Immature natural killer cell (primary cell): Measurements from ENCODE around the gene MPHOSPH8. TPM values are rescaled to one million over a fixed set of nuclear protein-coding genes. Genes with fewer than 3 reads are reported as not detected.

ENCODE experiments used
- DNase-seq, 3 donors: peaks; one replicate each; pipeline ENCODE4 v3.0.0; 2022; ENCODE audit warnings: mixed read lengths in 1 of 3
- H3K27ac Mint-ChIP-seq, 6 donors: one replicate each; pipeline ENCODE4 v1.8.0; 2020; ENCODE audit warnings: mixed read lengths in 6 of 6, mild to moderate bottlenecking in 5 of 6, inconsistent platforms in 4 of 6, moderate library complexity in 3 of 6
- H3K27me3 Mint-ChIP-seq, 3 donors: one replicate each; pipeline ENCODE4 v1.8.0; 2020 to 2021; ENCODE audit warnings: low read depth in 3 of 3, mild to moderate bottlenecking in 3 of 3, mixed read lengths in 3 of 3, moderate library complexity in 3 of 3, inconsistent platforms in 1 of 3
- H3K36me3 Mint-ChIP-seq, 3 donors: one replicate each; pipeline ENCODE4 v1.8.0; 2020; ENCODE audit warnings: mixed read lengths in 3 of 3, inconsistent platforms in 2 of 3, mild to moderate bottlenecking in 2 of 3
- H3K4me1 Mint-ChIP-seq, 2 donors: one replicate each; pipeline ENCODE4 v1.8.0; 2020; ENCODE audit warnings: inconsistent platforms in 2 of 2, mild to moderate bottlenecking in 2 of 2, mixed read lengths in 2 of 2, moderate library complexity in 1 of 2
- H3K4me3 Mint-ChIP-seq, 5 donors: one replicate each; pipeline ENCODE4 v1.8.0; 2020; ENCODE audit warnings: mild to moderate bottlenecking in 5 of 5, mixed read lengths in 5 of 5, inconsistent platforms in 3 of 5, moderate library complexity in 3 of 5
- H3K9me3 Mint-ChIP-seq, 6 donors: one replicate each; pipeline ENCODE4 v1.8.0; 2020; ENCODE audit warnings: mild to moderate bottlenecking in 6 of 6, mixed read lengths in 6 of 6, inconsistent platforms in 4 of 6, moderate library complexity in 3 of 6
- polyA plus RNA-seq, 3 donors: library from polyadenylated mRNA; unstranded; fragments of 300-500 nt; fragmentation: Illumina TruSeq; gene quantifications; one replicate each; pipeline ENCODE4 v1.2.3, GENCODE V29; 2021

The MPHOSPH8 gene
- 10 to 100 TPM in 1 of 3 donors, 1 to 10 TPM in 2; 3.9 to 20.5 (median 7.2) TPM for polyA plus RNA-seq

GRCh38 chr13:19633479-19634255 lies at the start of gene MPHOSPH8:
TSS of gene MPHOSPH8 (plus strand) at chr13:19633659. CDS start at chr13:19633749, 90 bp downstream.
- DNase-seq, result peak; percentile 93 to 95 (median 94)
- Mint-ChIP-seq H3K36me3 (peaks cover 0 to 3% (median 0%) of the 10 kb centered on the region in 3 donors), H3K9me3 (no peaks in the 10 kb centered on the region), H3K4me3 (peak within 1 kb of the TSS; percentile 96 to 100 (median 100)), H3K4me1 (peaks cover 43 to 51% of the 10 kb centered on the region in 2 donors), H3K27me3 (peaks cover 5 to 12% (median 7%) of the 10 kb centered on the region in 3 donors), H3K27ac (peak within 1 kb of the TSS; percentile 96 to 100 (median 98))

DNA sequence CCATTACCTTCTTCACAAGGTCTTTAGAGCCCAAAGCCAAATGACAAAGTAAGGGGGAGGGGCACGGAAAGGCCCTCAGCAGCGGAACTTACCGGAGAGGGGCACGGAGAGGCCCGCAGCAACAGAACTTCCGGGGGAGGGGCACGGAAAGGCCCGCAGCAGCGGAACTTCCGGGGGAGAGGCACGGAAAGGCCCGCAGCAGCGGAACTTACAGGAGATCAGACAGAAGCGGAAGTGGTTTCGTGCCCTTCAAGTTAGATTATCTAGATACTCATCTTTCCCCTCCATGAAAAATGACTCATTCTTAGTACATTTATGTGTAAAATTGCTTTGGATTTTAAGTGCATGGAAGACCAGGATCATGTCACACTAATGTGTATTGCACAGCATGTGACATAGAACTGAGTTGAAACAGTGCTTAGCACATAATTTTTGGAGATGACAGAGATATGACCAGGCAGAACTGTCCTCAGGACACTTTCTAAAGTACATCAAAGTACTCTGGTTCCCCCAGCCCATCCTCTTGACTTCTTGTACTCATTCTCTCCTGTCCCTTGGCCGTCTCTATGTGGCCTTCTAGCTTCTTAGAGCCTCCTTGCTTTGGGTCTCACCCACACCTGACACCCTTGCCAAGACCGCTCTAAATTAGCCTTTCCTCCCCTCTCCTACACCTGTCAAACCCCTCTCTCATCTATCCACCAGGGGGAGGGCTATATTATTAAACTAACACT lies 46.4 kb upstream of the MPHOSPH8 start:
- Mint-ChIP-seq H3K27ac (peak overlapping the region; percentile 76 to 93 (median 82)), H3K4me1 (peaks cover 25 to 27% of the 10 kb centered on the region in 2 donors), H3K36me3 (peaks cover 3 to 21% (median 7%) of the 10 kb centered on the region in 3 donors), H3K9me3 (peaks cover 5 to 13% (median 7%) of the 10 kb centered on the region in 6 donors), H3K4me3 (peak overlapping the region; percentile 77 to 88 (median 80)), H3K27me3 (peaks cover 1 to 13% (median 6%) of the 10 kb centered on the region in 3 donors)
- DNase-seq, result peak; percentile 53 to 64 (median 59)

DNA sequence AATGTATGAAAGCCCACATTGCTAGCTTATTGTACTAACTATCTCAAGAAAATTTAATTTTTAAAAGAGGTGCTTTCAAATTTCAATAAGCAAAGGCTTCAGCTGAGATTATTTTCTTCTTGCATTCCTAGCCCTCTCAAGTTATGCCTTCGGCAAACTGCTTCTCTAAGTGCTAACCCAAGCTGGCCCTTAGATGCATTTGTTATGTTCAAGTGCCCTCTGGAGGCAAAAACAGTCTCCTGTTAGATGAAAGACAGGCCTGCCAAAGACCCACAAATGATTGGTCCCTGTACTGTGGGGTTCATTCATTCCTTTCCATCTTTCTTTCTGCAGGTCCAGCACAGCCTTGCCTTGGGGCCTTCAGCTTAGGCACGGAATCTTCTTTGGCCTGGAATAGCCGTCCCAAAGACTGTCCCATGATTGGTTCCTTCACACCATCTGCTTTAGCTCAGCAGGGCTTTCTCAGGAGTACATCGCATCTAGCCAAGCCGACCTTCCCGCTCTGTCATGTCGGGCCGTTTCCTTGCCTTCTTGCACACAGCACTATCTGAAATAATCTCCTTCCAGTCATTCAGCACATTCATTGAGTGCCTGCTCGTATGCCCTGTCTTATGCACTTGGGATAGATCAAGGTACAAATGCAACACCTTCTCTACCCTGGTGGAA lies 45.7 kb upstream of the MPHOSPH8 start:
- Mint-ChIP-seq H3K27me3 (peaks cover 1 to 13% (median 5%) of the 10 kb centered on the region in 3 donors), H3K4me3 (peak overlapping the region; percentile 77 to 88 (median 80)), H3K4me1 (peaks cover 25 to 27% of the 10 kb centered on the region in 2 donors), H3K27ac (peak overlapping the region in 5 of 6 donors; percentile 76 to 93 (median 83)), H3K36me3 (peaks cover 3 to 17% (median 7%) of the 10 kb centered on the region in 3 donors), H3K9me3 (peaks cover 3 to 9% (median 7%) of the 10 kb centered on the region in 6 donors)
- DNase-seq, result peak; percentile 20 to 48 (median 22)

GRCh38 chr13:19589312-19589711 lies 44.1 kb upstream of the MPHOSPH8 start:
- H3K9me3 Mint-ChIP-seq, result peaks cover 0 to 9% (median 0%) of the 10 kb centered on the region in 6 donors
- H3K27ac Mint-ChIP-seq, result peak overlapping the region in 2 of 6 donors; percentile 8 to 60
- peaks cover 25 to 27% of the 10 kb centered on the region in 2 donors for H3K4me1 Mint-ChIP-seq
- H3K27me3 Mint-ChIP-seq, result peaks cover 5 to 16% (median 8%) of the 10 kb centered on the region in 3 donors
- peaks cover 3 to 14% (median 7%) of the 10 kb centered on the region in 3 donors for H3K36me3 Mint-ChIP-seq
- H3K4me3 Mint-ChIP-seq, result no peak overlapping the region
- DNase-seq, result no peak

GRCh38 chr13:19590423-19590822 lies 43.0 kb upstream of the MPHOSPH8 start:
- Mint-ChIP-seq H3K4me1 (peaks cover 25 to 27% of the 10 kb centered on the region in 2 donors), H3K36me3 (peaks cover 3 to 17% (median 7%) of the 10 kb centered on the region in 3 donors), H3K27me3 (peaks cover 0 to 12% (median 8%) of the 10 kb centered on the region in 3 donors), H3K27ac (no peak overlapping the region), H3K9me3 (peaks cover 0 to 9% (median 0%) of the 10 kb centered on the region in 6 donors), H3K4me3 (no peak overlapping the region)
- DNase-seq, result no peak

GRCh38 chr13:19591864-19592263 lies 41.6 kb upstream of the MPHOSPH8 start:
- H3K4me3 Mint-ChIP-seq, result no peak overlapping the region
- no peak overlapping the region for H3K27ac Mint-ChIP-seq
- H3K36me3 Mint-ChIP-seq, result peaks cover 0 to 6% (median 3%) of the 10 kb centered on the region in 3 donors
- peaks cover 0 to 4% (median 0%) of the 10 kb centered on the region in 6 donors for H3K9me3 Mint-ChIP-seq
- DNase-seq, result no peak
- peaks cover 14% of the 10 kb centered on the region in 2 donors for H3K4me1 Mint-ChIP-seq
- peaks cover 3 to 10% (median 9%) of the 10 kb centered on the region in 3 donors for H3K27me3 Mint-ChIP-seq

- H3K36me3 Mint-ChIP-seq, result peaks cover 0 to 6% (median 3%) of the 10 kb centered on the region in 3 donors
- H3K9me3 Mint-ChIP-seq, result no peaks in the 10 kb centered on the region
- no peak overlapping the region for H3K4me3 Mint-ChIP-seq
- H3K4me1 Mint-ChIP-seq, result peaks cover 5 to 6% of the 10 kb centered on the region in 2 donors
- peaks cover 6 to 10% (median 9%) of the 10 kb centered on the region in 3 donors for H3K27me3 Mint-ChIP-seq
- no peak for DNase-seq
- H3K27ac Mint-ChIP-seq, result no peak overlapping the region
Observed at GRCh38 chr13:19592657-19593180, 40.7 kb upstream of the MPHOSPH8 start.

DNA sequence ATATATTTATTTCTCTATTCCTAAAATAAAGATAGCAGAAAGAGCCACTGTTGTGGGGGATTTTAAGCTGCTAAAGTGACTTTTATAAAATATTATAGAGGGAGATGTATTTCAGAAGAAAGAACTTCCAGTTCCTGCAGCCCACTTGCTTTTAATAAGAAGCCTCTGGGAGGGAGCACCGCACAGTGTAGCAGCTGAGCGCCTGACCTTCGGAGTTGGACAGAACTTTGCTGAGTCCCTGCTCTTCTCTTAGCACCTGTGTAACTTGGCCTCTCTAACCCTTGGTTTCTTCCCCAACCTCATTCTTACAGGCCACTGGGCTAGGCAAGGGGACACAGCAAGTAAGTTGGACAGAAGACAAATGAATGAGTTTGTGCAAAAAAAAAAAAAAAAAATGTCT lies 37.4 kb upstream of the MPHOSPH8 start:
- DNase-seq, result no peak
- H3K4me1 Mint-ChIP-seq, result no peaks in the 10 kb centered on the region
- peaks cover 0 to 6% (median 0%) of the 10 kb centered on the region in 3 donors for H3K36me3 Mint-ChIP-seq
- H3K9me3 Mint-ChIP-seq, result no peaks in the 10 kb centered on the region
- H3K27ac Mint-ChIP-seq, result no peak overlapping the region
- no peak overlapping the region for H3K4me3 Mint-ChIP-seq
- peaks cover 9 to 29% (median 16%) of the 10 kb centered on the region in 3 donors for H3K27me3 Mint-ChIP-seq

GRCh38 chr13:19596960-19597361 lies 36.5 kb upstream of the MPHOSPH8 start:
- Mint-ChIP-seq H3K27ac (no peak overlapping the region), H3K9me3 (no peaks in the 10 kb centered on the region), H3K27me3 (peaks cover 9 to 32% (median 16%) of the 10 kb centered on the region in 3 donors), H3K4me3 (no peak overlapping the region), H3K4me1 (no peaks in the 10 kb centered on the region), H3K36me3 (peaks cover 0 to 4% (median 0%) of the 10 kb centered on the region in 3 donors)
- no peak for DNase-seq

- Mint-ChIP-seq H3K27ac (no peak overlapping the region), H3K4me3 (no peak overlapping the region), H3K27me3 (peaks cover 9 to 32% (median 16%) of the 10 kb centered on the region in 3 donors), H3K36me3 (peaks cover 0 to 3% (median 0%) of the 10 kb centered on the region in 3 donors), H3K9me3 (no peaks in the 10 kb centered on the region), H3K4me1 (no peaks in the 10 kb centered on the region)
- no peak for DNase-seq
Observed at GRCh38 chr13:19597523-19597922, 35.9 kb upstream of the MPHOSPH8 start.

DNA sequence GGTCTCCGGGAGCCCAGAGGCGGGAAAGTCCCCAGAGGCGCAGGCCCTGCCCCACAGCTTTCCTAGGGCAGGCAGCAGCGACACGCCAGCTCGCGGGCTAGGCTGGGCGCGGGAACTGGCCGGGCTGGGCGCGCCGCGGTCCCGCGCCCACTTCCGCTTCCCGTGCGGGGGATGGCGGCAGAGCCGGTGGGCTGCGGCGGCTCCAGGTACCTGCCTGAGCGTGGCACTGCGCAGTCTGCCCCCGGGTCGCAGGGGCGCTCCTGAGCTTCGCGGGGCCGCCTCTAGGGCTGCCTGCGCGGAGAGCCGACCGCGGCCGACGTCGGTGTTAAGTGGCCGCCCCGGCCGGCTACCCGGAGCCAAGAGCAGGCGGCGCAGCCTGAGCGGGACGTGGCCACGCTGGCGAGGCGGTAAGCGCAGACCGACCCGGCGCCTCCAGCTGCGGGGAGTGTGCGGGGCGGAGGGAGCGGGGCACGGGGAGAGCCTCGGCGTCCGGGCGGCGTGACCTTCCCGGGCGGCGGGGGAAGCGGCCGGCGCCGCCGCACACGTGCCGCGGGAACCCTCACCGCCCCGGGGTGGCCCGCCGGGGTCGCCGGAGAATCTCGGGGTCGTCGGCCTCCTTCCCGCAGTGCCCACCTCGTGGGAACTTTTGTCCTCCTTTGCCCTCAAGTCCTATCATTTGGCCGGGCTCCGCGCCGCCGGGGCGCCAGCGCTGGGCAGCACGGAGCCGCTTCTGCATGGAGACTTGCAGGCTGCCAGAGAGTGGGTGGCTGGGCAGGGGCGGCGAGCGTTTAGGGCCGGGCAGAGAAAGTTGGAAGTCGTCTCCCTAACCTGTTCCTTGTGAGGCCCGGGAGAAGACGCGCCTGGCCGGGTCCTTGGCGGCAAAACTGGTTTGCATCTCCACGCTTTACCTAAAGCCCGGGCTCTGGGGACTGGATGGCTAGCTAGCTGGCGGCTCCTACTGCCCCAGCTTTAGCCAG lies 31.4 kb upstream of the MPHOSPH8 start:
- peaks cover 0 to 1% (median 0%) of the 10 kb centered on the region in 6 donors for H3K9me3 Mint-ChIP-seq
- H3K4me3 Mint-ChIP-seq, result peak overlapping the region; percentile 63 to 79 (median 69)
- H3K27me3 Mint-ChIP-seq, result peaks cover 5 to 46% (median 12%) of the 10 kb centered on the region in 3 donors
- H3K36me3 Mint-ChIP-seq, result no peaks in the 10 kb centered on the region
- DNase-seq, result peak; percentile 25 to 40 (median 39)
- H3K4me1 Mint-ChIP-seq, result peaks cover 0 to 5% of the 10 kb centered on the region in 2 donors
- no peak overlapping the region for H3K27ac Mint-ChIP-seq

GRCh38 chr13:19604306-19604705 lies 29.2 kb upstream of the MPHOSPH8 start:
- Mint-ChIP-seq H3K36me3 (peaks cover 0 to 5% (median 0%) of the 10 kb centered on the region in 3 donors), H3K9me3 (peaks cover 0 to 1% (median 0%) of the 10 kb centered on the region in 6 donors), H3K4me1 (peaks cover 0 to 5% of the 10 kb centered on the region in 2 donors), H3K27ac (no peak overlapping the region), H3K27me3 (peaks cover 4 to 37% (median 9%) of the 10 kb centered on the region in 3 donors), H3K4me3 (no peak overlapping the region)
- no peak for DNase-seq
